ENCODE results near the gene CAPN10.

- TF ChIP-seq POLR2A (IDR thresholded peaks at IDR 0.05; ENCODE audit: low read depth, low read length) = no peak
- no peak for TF ChIP-seq POLR2AphosphoS5 (IDR thresholded peaks at IDR 0.05; ENCODE audit: low read depth, low read length)
Measured at GRCh38 chr2:240611601-240612210, 25.2 kb downstream of the CAPN10 start.

Data from GM12892 (cell line).